ENCODE measurements around the gene PLD2. TPM values are rescaled to one million over a fixed set of nuclear protein-coding genes. Genes with fewer than 3 reads are reported as not detected.

PLD2 gene
- total RNA-seq, 1 donor from 2014 or later: 61.4 TPM

GRCh38 chr17:4851084-4851483 is 44.1 kb downstream of the PLD2 start:
- no peak for DNase-seq
- H3K4me1 Mint-ChIP-seq (ENCODE audit: low read depth, unreplicated experiment): peaks cover 27% of the 10 kb centered on the region
- peaks cover 7% of the 10 kb centered on the region for H3K9me3 Mint-ChIP-seq (ENCODE audit: unreplicated experiment)
- peaks cover 10% of the 10 kb centered on the region for H3K27me3 Mint-ChIP-seq (ENCODE audit: unreplicated experiment)
- H3K4me3 Mint-ChIP-seq (ENCODE audit: unreplicated experiment): no peak overlapping the region
- no peaks in the 10 kb centered on the region for H3K36me3 Mint-ChIP-seq (ENCODE audit: unreplicated experiment)
- TF ChIP-seq CTCF (IDR thresholded peaks at IDR 0.05; ENCODE audit: partially characterized antibody, unreplicated experiment): no peak
- peak overlapping the region; percentile 22 for H3K27ac Mint-ChIP-seq (ENCODE audit: unreplicated experiment)

DNA sequence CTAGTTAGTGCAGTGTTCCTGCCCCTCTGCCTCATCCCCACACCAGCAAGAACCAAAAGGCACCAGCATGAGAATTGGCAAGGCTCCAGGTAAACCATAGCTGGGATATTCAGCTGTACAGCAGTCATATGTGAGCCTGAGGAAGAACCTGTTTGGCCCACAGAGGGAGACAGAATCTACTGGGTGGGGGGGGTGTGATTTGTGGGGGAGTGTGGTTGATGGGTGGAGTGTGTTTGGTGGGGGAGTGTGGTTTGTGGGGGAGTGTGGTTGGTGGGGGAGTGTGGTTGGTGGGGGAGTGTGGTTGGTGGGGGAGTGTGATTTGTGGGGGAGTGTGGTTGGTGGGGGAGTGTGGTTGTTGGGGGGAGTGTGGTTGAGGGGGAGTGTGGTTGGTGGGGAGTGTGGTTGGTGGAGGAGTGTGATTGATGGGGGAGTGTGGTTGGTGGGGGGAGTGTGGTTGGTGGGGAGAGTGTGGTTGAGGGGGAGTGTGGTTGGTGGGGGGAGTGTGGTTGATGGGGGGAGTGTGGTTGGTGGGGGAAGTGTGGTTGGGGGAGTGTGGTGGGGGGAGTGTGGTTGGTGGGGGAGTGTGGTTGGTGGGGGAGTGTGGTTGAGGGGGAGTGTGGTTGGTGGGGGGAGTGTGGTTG is 45.7 kb downstream of the PLD2 start:
- H3K4me3 Mint-ChIP-seq (ENCODE audit: unreplicated experiment): no peak overlapping the region
- peak overlapping the region; percentile 9 for H3K27ac Mint-ChIP-seq (ENCODE audit: unreplicated experiment)
- no peaks in the 10 kb centered on the region for H3K36me3 Mint-ChIP-seq (ENCODE audit: unreplicated experiment)
- DNase-seq: no peak
- peaks cover 37% of the 10 kb centered on the region for H3K4me1 Mint-ChIP-seq (ENCODE audit: low read depth, unreplicated experiment)
- TF ChIP-seq CTCF (IDR thresholded peaks at IDR 0.05; ENCODE audit: partially characterized antibody, unreplicated experiment): no peak
- H3K27me3 Mint-ChIP-seq (ENCODE audit: unreplicated experiment): peaks cover 15% of the 10 kb centered on the region
- H3K9me3 Mint-ChIP-seq (ENCODE audit: unreplicated experiment): peaks cover 7% of the 10 kb centered on the region

DNA sequence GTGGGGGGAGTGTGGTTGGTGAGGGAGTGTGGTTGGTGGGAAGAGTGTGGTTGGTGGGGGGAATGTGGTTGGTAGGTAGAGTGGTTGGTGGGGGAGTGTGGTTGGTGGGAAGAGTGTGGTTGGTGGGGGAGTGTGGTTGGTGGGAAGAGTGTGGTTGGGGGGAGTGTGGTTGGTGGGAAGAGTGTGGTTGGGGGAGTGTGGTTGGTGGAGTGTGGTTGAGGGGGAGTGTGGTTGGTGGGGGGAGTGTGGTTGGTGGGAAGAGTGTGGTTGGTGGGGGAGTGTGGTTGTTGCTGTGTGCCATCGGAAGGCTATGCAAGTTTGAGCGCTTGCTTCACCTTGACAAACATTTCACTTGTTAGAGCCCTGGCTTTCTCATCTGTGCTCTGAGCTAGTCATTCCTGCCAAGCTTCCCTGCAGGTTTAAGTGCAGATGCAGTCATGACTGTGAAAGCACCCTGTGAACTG is 46.3 kb downstream of the PLD2 start:
- Mint-ChIP-seq H3K9me3 (ENCODE audit: unreplicated experiment) (peaks cover 7% of the 10 kb centered on the region), H3K4me1 (ENCODE audit: low read depth, unreplicated experiment) (peaks cover 38% of the 10 kb centered on the region), H3K36me3 (ENCODE audit: unreplicated experiment) (no peaks in the 10 kb centered on the region), H3K4me3 (ENCODE audit: unreplicated experiment) (no peak overlapping the region), H3K27me3 (ENCODE audit: unreplicated experiment) (peaks cover 15% of the 10 kb centered on the region), H3K27ac (ENCODE audit: unreplicated experiment) (peak overlapping the region; percentile 92)
- no peak for DNase-seq
- no peak for TF ChIP-seq CTCF (IDR thresholded peaks at IDR 0.05; ENCODE audit: partially characterized antibody, unreplicated experiment)

DNA sequence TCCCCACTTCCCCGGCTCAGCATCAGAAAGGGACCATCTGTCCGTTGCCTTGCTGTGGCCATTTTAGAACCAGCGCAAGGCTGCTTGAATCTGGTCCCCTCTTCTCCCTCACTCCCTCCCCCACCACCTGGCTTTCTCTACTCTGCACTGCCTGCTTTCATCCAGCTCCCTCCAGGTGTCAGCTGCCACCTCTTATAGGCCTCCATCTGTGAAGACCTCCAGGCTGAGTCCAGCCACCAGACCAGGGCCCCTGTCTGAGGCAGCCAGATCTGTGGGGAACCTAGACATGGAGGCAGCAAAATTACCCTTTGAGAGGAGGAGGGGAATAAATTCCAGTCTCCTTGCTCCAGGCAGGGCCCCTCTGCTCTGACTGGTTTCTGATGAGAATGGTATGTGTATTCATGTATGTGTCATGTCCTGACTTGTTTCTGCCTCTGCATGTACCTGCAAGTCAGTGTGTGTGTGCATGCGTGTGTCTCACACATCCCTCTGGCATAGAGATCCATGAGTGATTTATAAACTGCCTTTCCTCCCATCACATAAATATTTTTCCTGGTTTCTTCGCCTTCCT is 47.2 kb downstream of the PLD2 start:
- Mint-ChIP-seq H3K4me3 (ENCODE audit: unreplicated experiment) (peak overlapping the region; percentile 59), H3K27me3 (ENCODE audit: unreplicated experiment) (peaks cover 15% of the 10 kb centered on the region), H3K4me1 (ENCODE audit: low read depth, unreplicated experiment) (peaks cover 36% of the 10 kb centered on the region), H3K9me3 (ENCODE audit: unreplicated experiment) (peaks cover 7% of the 10 kb centered on the region), H3K36me3 (ENCODE audit: unreplicated experiment) (no peaks in the 10 kb centered on the region), H3K27ac (ENCODE audit: unreplicated experiment) (peak overlapping the region; percentile 92)
- no peak for TF ChIP-seq CTCF (IDR thresholded peaks at IDR 0.05; ENCODE audit: partially characterized antibody, unreplicated experiment)
- DNase-seq: peak; percentile 49

- peaks cover 41% of the 10 kb centered on the region for H3K4me1 Mint-ChIP-seq (ENCODE audit: low read depth, unreplicated experiment)
- peaks cover 7% of the 10 kb centered on the region for H3K9me3 Mint-ChIP-seq (ENCODE audit: unreplicated experiment)
- no peak for TF ChIP-seq CTCF (IDR thresholded peaks at IDR 0.05; ENCODE audit: partially characterized antibody, unreplicated experiment)
- no peak overlapping the region for H3K4me3 Mint-ChIP-seq (ENCODE audit: unreplicated experiment)
- no peaks in the 10 kb centered on the region for H3K36me3 Mint-ChIP-seq (ENCODE audit: unreplicated experiment)
- peak overlapping the region; percentile 53 for H3K27ac Mint-ChIP-seq (ENCODE audit: unreplicated experiment)
- no peak for DNase-seq
- peaks cover 15% of the 10 kb centered on the region for H3K27me3 Mint-ChIP-seq (ENCODE audit: unreplicated experiment)
Measured at GRCh38 chr17:4856271-4856936, 49.5 kb downstream of the PLD2 start.
